SK-N-SH (cell line): ENCODE measurements around the gene ARHGEF28.

Experiments used
- EZH2phosphoT487 ChIP-seq: fragments of 200-600 bp; sonication (generic); IDR thresholded peaks from 2 replicates; pipeline ENCODE4 v1.6.1; 2017; ENCODE audit warnings: low read depth, mixed run types, mild to moderate bottlenecking, antibody characterized with exemption, moderate library complexity, borderline replicate concordance
- GABPA ChIP-seq: IDR thresholded peaks from 2 replicates; pipeline ENCODE4 v1.4.0; 2012; ENCODE audit warnings: low read depth, mild to moderate bottlenecking
- MAX ChIP-seq: IDR thresholded peaks from 2 replicates; pipeline ENCODE4 v1.4.0; 2012; ENCODE audit warnings: low read depth
- MXI1 ChIP-seq: IDR thresholded peaks from 2 replicates; pipeline ENCODE4 v1.6.1; 2012; ENCODE audit warnings: mild to moderate bottlenecking, low read depth, low read length, improper control_type of control experiment
- POLR2AphosphoS5 ChIP-seq: IDR thresholded peaks from 2 replicates; pipeline ENCODE4 v1.6.1; 2012; ENCODE audit warnings: low read depth, low read length
- ZBTB33 ChIP-seq: IDR thresholded peaks from 2 replicates; pipeline ENCODE4 v1.4.0; 2012; ENCODE audit warnings: low read depth, borderline replicate concordance

- TF ChIP-seq POLR2AphosphoS5, result no peak
- TF ChIP-seq MXI1, result no peak
- TF ChIP-seq ZBTB33, result no peak
- TF ChIP-seq MAX, result no peak
- no peak for TF ChIP-seq EZH2phosphoT487
- no peak for TF ChIP-seq GABPA
Measured at GRCh38 chr5:73605223-73606087, 20.5 kb upstream of the ARHGEF28 start.
